Measurements from ENCODE around the gene MAPRE2. TPM values are rescaled to one million over a fixed set of nuclear protein-coding genes. Genes with fewer than 3 reads are reported as not detected.

The MAPRE2 gene
- total RNA-seq, 1 experiment from 2014 or later: 9.1 TPM

DNA sequence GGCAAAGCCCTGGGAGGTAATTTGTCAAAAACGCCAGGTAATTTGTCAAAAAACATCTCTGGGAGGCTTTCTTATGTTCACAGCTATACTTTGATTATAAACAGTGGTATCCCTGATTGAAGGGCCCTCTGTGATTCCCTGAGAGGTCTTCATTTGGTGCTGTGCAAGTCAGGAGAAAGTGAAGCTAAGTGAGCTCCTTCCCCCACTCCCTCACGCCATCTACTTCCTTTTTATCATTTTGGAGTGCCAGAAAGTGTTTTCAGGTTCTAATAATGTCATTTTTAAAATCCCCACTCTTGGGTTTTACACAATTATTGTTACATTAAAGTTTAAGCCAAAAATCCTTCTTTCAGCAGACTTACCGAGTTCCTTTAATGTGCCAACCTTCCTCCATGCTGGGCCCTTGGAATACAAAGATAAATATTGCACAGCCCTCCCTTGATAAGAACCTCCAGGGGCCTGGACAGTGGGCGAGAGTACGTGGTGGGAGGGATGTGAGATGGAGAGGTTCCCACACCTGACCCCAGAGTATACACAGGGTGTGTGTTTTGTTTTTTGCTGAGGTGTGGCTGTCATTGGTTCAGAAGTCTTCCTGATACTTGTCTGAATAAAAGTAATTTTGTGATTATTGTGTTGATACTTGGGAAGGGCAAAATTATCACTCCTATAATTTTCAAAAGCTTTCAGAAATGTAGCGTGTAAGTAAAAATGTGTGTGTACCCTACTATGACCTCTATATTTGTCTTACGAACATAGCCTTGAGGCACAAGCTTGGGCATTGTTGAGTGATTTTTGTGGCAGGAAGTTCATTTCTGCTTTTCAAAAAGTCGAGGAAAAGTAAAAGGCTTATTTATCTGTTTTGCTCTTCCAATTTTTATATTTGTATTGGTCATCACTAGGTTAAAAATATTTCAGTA is 8.2 kb downstream of the MAPRE2 start:
- BruUV-seq (replicated peaks): no TSS peak
- Histone ChIP-seq H4K20me1 (ENCODE audit: insufficient read depth) (no peaks in the 10 kb centered on the region), H2AFZ (no peak overlapping the region), H3K4me3 (no peak overlapping the region), H3K36me3 (ENCODE audit: low read depth) (no peaks in the 10 kb centered on the region), H3F3A (ENCODE audit: insufficient read depth, low read depth) (no peaks in the 10 kb centered on the region), H3K9me2 (ENCODE audit: insufficient read depth) (no peaks in the 10 kb centered on the region), H3K9me3 (ENCODE audit: insufficient read depth, low read depth) (no peaks in the 10 kb centered on the region), H3K27ac (no peak overlapping the region), H3K4me1 (replicated peaks; ENCODE audit: insufficient read depth) (no peaks in the 10 kb centered on the region), H3K4me2 (no peak overlapping the region), H3K79me2 (ENCODE audit: low read depth) (no peaks in the 10 kb centered on the region), H3K27me3 (ENCODE audit: insufficient read depth, low read depth) (no peaks in the 10 kb centered on the region)
- TF ChIP-seq CTCF (conservative IDR thresholded peaks at IDR 0.05) (no peak), EZH2 (IDR thresholded peaks at IDR 0.05; ENCODE audit: low read depth) (no peak)
- intact Hi-C loops (cut with micrococcal nuclease; ENCODE audit: unreplicated experiment): no loop called here
- POLR2A ChIA-PET (ENCODE audit: unreplicated experiment): no interaction called here
- CTCF ChIA-PET: no interaction called here
- DNase-seq: no peak

GRCh38 chr18:35050028-35050546 is 8.9 kb downstream of the MAPRE2 start:
- H3K4me1 ChIP-seq (replicated peaks; ENCODE audit: insufficient read depth): no peaks in the 10 kb centered on the region
- no peak overlapping the region for H3K4me3 ChIP-seq
- no peaks in the 10 kb centered on the region for H3K9me2 ChIP-seq (ENCODE audit: insufficient read depth)
- no peaks in the 10 kb centered on the region for H3K9me3 ChIP-seq (ENCODE audit: insufficient read depth, low read depth)
- H4K20me1 ChIP-seq (ENCODE audit: insufficient read depth): no peaks in the 10 kb centered on the region
- ChIA-PET POLR2A (ENCODE audit: unreplicated experiment) (no interaction called here), CTCF (no interaction called here)
- H3K27ac ChIP-seq: no peak overlapping the region
- H3K4me2 ChIP-seq: no peak overlapping the region
- no peaks in the 10 kb centered on the region for H3K36me3 ChIP-seq (ENCODE audit: low read depth)
- intact Hi-C loops (cut with micrococcal nuclease; ENCODE audit: unreplicated experiment): no loop called here
- H3K79me2 ChIP-seq (ENCODE audit: low read depth): no peaks in the 10 kb centered on the region
- no peaks in the 10 kb centered on the region for H3F3A ChIP-seq (ENCODE audit: insufficient read depth, low read depth)
- H3K27me3 ChIP-seq (ENCODE audit: insufficient read depth, low read depth): no peaks in the 10 kb centered on the region
- no TSS peak for BruUV-seq (replicated peaks)
- H2AFZ ChIP-seq: no peak overlapping the region
- no peak for TF ChIP-seq EZH2 (IDR thresholded peaks at IDR 0.05; ENCODE audit: low read depth)
- no peak for TF ChIP-seq CTCF (conservative IDR thresholded peaks at IDR 0.05)
- no peak for DNase-seq

GRCh38 chr18:35050705-35051195 is 9.5 kb downstream of the MAPRE2 start:
- Histone ChIP-seq H2AFZ (no peak overlapping the region), H3K9me2 (ENCODE audit: insufficient read depth) (no peaks in the 10 kb centered on the region), H3K79me2 (ENCODE audit: low read depth) (no peaks in the 10 kb centered on the region), H3K27me3 (ENCODE audit: insufficient read depth, low read depth) (no peaks in the 10 kb centered on the region), H3F3A (ENCODE audit: insufficient read depth, low read depth) (no peaks in the 10 kb centered on the region), H3K4me2 (no peak overlapping the region), H3K36me3 (ENCODE audit: low read depth) (no peaks in the 10 kb centered on the region), H3K9me3 (ENCODE audit: insufficient read depth, low read depth) (no peaks in the 10 kb centered on the region), H3K4me1 (replicated peaks; ENCODE audit: insufficient read depth) (no peaks in the 10 kb centered on the region), H4K20me1 (ENCODE audit: insufficient read depth) (no peaks in the 10 kb centered on the region), H3K27ac (no peak overlapping the region), H3K4me3 (no peak overlapping the region)
- intact Hi-C loops (cut with micrococcal nuclease; ENCODE audit: unreplicated experiment): no loop called here
- DNase-seq: no peak
- POLR2A ChIA-PET (ENCODE audit: unreplicated experiment): no interaction called here
- TF ChIP-seq EZH2 (IDR thresholded peaks at IDR 0.05; ENCODE audit: low read depth) (no peak), CTCF (conservative IDR thresholded peaks at IDR 0.05) (no peak)
- BruUV-seq (replicated peaks): no TSS peak
- CTCF ChIA-PET: no interaction called here

Data from PC-9 (cell line).